ENCODE data around the gene AP2B1. TPM values are rescaled to one million over a fixed set of nuclear protein-coding genes. Genes with fewer than 3 reads are reported as not detected.

Gene AP2B1

DNA sequence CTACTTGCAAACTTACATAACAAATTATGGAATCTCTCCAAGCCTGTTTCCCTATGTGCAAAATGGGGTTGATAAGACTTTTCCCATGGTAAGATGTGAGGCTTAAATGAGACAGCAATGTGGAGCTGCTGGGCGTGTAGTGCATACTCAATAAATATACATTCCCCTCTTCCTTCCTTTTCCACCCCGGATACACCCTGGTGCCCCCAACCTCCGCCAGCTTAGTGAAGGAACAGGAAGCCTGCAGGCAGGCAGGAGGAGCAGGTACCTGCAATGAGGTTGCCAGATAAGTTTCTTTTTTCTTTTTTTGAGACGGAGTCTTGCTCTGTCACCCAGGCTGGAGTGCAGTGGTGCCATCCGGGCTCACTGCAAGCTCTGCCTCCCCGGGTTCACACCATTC lies 188.5 kb downstream of the AP2B1 start:
- H3K23ac ChIP-seq (ENCODE audit: low read depth, low read length, poor library complexity), result no peak overlapping the region
- H3K4ac ChIP-seq (ENCODE audit: low read length), result no peak overlapping the region
- H3K79me1 ChIP-seq (ENCODE audit: low read depth, low read length), result no peaks in the 10 kb centered on the region
- H3K9me3 ChIP-seq (replicated peaks in 1 of 2; ENCODE audit: control insufficient read depth in 2 of 2, insufficient read depth in 1 of 2, low read depth in 1 of 2, low read length in 2 of 2), result no peaks in the 10 kb centered on the region
- no peak overlapping the region for H4K8ac ChIP-seq (ENCODE audit: low read depth, low read length)
- H3K18ac ChIP-seq (ENCODE audit: low read length), result no peak overlapping the region
- no peak overlapping the region for H4K91ac ChIP-seq (ENCODE audit: low read depth, low read length, poor library complexity)
- no peak overlapping the region for H3K4me2 ChIP-seq (ENCODE audit: insufficient read depth, low read length, poor library complexity, severe bottlenecking)
- no peak overlapping the region for H2BK5ac ChIP-seq (ENCODE audit: low read length)
- H3K27ac ChIP-seq (replicated peaks; ENCODE audit: low read length), result no peak overlapping the region
- H2AK5ac ChIP-seq (ENCODE audit: low read depth, low read length), result no peak overlapping the region
- no peaks in the 10 kb centered on the region for H3K36me3 ChIP-seq (replicated peaks in 1 of 2; ENCODE audit: control insufficient read depth in 2 of 2, insufficient read depth in 2 of 2, low read length in 2 of 2)
- no peak for DNase-seq (ENCODE audit: low spot score)
- H2BK120ac ChIP-seq (ENCODE audit: low read depth, low read length), result no peak overlapping the region
- no CpG with 5 or more reads among the region's 6 CpGs for WGBS, 2 donors (ENCODE audit: extremely low coverage in 2 of 2, insufficient read length in 2 of 2, insufficient replicate concordance in 1 of 2)
- no peak overlapping the region for H3K14ac ChIP-seq (ENCODE audit: low read length)
- no peak overlapping the region for H2BK15ac ChIP-seq (ENCODE audit: low read length)
- H3K9ac ChIP-seq (ENCODE audit: low read depth, low read length, poor library complexity), result no peak overlapping the region
- peaks cover 0 to 41% (median 3%) of the 10 kb centered on the region in 3 experiments for H3K27me3 ChIP-seq (ENCODE audit: control insufficient read depth in 3 of 3, insufficient read depth in 3 of 3, low read depth in 1 of 3, low read length in 3 of 3)
- no peak overlapping the region for H2AFZ ChIP-seq (ENCODE audit: low read length)
- H3K4me3 ChIP-seq (ENCODE audit: low read length in 2 of 2), result no peak overlapping the region
- no peak overlapping the region for H2BK12ac ChIP-seq (ENCODE audit: low read length)
- H3K4me1 ChIP-seq (ENCODE audit: control insufficient read depth in 2 of 2, insufficient read depth in 1 of 2, low read depth in 1 of 2, low read length in 2 of 2), result peaks cover 10 to 27% of the 10 kb centered on the region in 2 donors

Small RNA genes within 50 kb of the gene (small RNA-seq; reads per million reads assigned to genes)
- gene AC004134.1 (ENCODE audit: insufficient read depth) (not detected), gene AC015911.1 (ENCODE audit: insufficient read depth) (not detected), gene SNORD7 (ENCODE audit: insufficient read depth) (248 reads per million, percentile 98 among the genes with 10 or more reads in this experiment)
